SKM-1 treated with dmso at 0.1 percent for 144 hours (cell line): ENCODE measurements around the gene MIER2.
"Not testable (repeated sequence)": the region's sequence is repeated elsewhere in the genome, so short reads cannot be mapped to it uniquely, and the experiment has no call there.

Source experiments
- DNase-seq: peaks from one replicate; lab custom pipeline; 2025; ENCODE audit not compliant: unreplicated experiment; lab: John Stamatoyannopoulos, UW

MIER2 gene

GRCh38 chr19:262125-262524 lies 82.5 kb downstream of the MIER2 start:
- DNase-seq: no peak

- not testable (repeated sequence) for DNase-seq
Measured at GRCh38 chr19:256804-257203, 87.8 kb downstream of the MIER2 start.
